ENCODE data around the gene CNDP2.

GRCh38 chr18:74494514-74494913 is 1.6 kb upstream of the CNDP2 start:
- TF ChIP-seq CTCF (IDR thresholded peaks at IDR 0.05): no peak
- no peak for TF ChIP-seq POLR2A (IDR thresholded peaks at IDR 0.05)
